Activated CD4-positive, alpha-beta T cell treated with anti-CD3 and anti-CD28 coated beads, Interleukin-2, amount 50 U/mL, for 4 hours (primary cell): ENCODE measurements around the gene ZC3H12D.

Experiments
- DNase-seq, 2 experiments: peaks; one replicate each; pipeline ENCODE4 v3.0.0-alpha.2; 2020

The ZC3H12D gene

GRCh38 chr6:149440735-149441671 is 43.8 kb downstream of the ZC3H12D start:
- DNase-seq, result no peak

DNA sequence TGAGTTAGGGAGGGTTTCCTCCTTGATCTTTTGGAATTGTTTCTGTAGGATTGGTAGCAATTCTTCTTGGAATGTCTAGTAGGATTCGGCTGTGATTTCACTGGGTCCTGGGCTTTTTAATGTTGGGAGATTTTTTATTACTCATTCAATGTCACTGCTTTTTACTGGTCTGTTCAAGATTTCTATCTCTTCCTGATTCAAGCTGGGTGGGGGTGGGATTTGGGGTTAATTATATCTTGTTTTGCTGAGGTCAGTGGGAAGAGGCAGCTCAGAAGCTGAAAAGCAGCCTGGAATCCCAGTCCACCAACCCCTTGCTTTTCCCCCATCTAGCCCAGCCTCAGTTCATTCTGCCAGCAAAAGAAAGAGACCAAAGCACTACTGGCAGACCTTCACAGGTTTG is 45.2 kb downstream of the ZC3H12D start:
- no peak for DNase-seq

DNA sequence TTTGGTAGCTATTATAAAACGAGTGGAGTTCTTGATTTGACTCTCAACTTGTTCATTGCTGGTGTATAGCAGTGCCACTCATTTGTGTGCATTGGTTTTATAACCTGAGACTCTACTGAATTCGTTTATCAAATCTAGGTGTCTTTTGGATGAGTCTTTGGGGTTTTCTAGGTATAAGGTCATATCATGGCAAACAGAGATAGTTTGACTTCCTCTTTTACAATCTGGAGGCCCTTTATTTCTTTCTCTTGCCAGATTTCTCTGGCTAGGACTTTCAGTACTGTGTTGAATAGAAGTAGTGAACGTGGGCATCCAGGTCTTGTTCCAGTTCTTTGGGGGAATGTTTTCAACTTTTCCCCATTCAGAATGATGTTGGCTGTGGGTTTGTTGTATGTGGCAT is 46.0 kb downstream of the ZC3H12D start:
- DNase-seq, result no peak

GRCh38 chr6:149437212-149437611 is 47.6 kb downstream of the ZC3H12D start:
- DNase-seq, result no peak

- no peak for DNase-seq
Measured at GRCh38 chr6:149436647-149437046, 48.2 kb downstream of the ZC3H12D start.

GRCh38 chr6:149435919-149436586 is 48.8 kb downstream of the ZC3H12D start:
- DNase-seq, result no peak

DNA sequence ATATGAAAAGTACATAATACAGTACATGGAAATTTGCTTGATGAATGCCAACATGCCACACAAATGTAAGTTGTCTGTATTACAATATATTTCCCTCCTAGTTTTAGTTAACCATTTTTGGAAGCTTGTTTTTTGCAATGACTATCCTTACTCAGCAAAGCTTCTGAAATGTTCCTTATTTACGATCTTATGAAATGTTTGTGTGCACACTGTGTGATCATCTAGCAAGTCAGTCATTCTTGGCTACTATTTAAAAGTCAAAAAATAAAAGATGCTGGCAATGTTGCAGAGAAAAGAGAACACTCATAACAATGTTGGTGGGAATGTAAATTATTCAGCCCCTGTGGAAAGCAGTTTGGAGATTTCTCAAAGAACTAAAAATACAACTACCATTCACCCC is 50.9 kb downstream of the ZC3H12D start:
- DNase-seq, result no peak

DNA sequence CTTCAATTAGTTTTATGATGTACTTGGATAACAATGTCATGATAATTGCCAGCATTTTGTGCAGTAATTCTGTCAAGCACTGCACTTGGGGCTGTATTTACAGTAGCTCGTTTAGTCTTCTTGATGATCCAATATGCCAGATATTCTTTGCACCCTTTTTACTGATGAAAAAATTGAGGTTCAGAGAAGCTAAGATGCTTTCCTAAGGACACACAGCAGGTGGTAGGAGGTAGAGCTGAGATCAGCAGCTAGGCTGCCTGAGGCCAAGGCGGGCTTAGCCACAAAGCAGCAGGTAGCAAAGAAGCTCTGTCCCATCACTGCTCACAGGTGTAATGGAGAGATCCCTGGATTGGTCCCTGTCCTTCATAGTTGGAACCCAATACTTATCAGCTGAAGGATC is 51.4 kb downstream of the ZC3H12D start:
- no peak for DNase-seq

DNA sequence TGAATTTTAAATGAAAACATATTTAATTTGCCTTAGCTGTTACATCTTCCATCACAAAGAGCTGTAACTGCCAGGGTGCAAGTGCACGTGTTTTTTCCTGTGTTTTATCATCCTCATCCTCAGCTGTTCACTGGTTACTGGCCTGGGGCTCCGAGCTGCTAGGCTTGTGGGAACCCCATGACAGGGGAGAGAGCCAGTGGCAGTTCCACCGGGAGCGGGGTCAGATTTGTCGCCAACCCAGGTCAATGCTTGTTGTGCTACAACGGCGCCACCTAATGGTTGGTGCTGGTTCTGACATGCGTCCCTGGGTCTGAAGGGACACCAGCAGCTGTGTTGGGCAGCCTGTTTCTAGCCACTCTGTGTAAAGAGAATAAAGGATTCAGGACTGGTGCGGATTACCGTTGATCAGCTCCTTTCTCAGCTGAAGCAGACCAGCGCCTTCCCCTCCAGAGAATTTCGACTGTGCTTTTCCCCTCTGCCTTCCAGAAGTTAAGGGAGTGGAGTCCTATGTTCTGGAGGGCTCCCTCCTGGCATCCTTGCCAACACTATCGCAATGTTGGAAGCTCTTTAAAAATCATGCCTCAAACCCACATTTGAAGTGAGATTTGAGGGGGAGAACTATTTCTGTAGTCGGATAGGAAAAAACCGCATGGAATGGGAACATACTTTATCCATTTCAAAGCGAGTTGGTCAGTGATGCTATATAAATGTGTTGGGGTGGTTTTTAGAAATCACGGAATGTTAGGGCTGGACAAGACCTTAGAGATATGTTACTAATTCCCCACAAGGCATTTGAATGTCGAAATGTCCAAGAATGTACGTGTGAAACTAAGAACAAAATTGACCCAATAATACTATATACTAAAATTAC is 52.7 kb downstream of the ZC3H12D start:
- DNase-seq, result peak; percentile 87 to 91

DNA sequence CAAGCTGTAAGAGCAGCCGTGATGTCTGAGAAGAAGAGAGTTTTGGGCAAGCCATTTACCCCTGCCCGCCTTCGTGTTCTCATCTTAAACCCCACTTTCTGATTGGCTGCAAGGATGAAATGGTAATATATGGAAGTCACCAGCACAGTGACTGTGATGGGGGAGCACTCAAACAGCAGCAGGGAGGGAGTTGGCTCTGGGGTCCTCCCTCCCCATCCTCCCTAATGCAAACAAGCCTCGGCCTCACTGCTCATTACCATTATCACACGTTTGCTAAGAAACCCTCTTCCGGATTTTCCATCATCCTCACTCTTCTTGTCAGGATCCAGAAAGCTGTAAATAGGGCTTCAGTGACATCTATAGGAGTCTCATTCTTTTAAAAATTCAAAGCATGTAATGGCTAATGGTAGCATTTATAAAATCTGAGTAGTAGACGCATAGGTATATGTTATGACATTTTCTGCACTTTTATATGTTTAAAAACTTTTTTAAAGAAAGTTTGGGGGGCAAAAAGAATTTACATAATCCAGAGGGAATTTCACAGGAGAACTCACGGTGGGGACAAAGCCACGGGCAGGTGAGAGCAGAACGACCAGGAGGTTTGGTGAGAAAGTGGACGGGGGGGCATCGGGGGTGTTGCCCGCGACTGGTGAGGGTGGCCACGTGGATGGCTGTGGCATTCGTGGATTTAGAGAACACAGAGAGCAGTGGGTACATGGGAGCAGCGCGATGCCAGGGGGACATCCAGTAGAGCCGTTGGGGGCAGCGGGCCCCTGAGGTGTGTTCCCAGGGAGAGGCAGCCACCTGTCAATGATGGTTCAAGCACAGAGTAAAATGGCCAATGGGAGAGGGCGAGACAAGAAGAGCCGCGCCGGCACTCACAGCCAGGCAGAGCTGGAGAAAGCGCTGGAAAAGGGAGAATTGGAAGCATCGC is 55.1 kb downstream of the ZC3H12D start:
- DNase-seq, result no peak

- DNase-seq, result no peak
Measured at GRCh38 chr6:149428606-149429005, 56.2 kb downstream of the ZC3H12D start.

GRCh38 chr6:149425754-149426153 is 59.1 kb downstream of the ZC3H12D start:
- DNase-seq, result no peak

DNA sequence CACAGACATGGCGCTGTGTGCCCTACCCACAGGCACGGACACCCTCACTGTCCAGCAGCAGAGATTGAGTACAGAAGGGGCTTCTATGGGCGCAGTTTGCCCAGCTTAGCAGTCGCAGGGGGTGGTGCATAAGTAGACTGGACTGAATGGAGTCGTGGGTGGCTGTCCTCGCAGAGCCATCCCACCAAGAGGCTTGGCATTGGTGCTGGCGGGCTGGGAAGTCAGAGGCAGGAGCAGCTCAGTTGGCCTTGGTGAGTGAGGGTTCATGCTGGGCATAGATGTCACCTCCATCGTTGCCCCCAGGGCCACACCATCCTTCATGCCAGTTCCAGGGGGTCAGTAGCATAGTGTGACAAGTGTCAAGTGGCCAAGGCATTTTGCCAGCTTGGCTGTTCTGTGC is 59.6 kb downstream of the ZC3H12D start:
- DNase-seq, result no peak

GRCh38 chr6:149423964-149424440 is 60.8 kb downstream of the ZC3H12D start:
- no peak for DNase-seq

- DNase-seq, result no peak
Measured at GRCh38 chr6:149422581-149422980, 62.2 kb downstream of the ZC3H12D start.

DNA sequence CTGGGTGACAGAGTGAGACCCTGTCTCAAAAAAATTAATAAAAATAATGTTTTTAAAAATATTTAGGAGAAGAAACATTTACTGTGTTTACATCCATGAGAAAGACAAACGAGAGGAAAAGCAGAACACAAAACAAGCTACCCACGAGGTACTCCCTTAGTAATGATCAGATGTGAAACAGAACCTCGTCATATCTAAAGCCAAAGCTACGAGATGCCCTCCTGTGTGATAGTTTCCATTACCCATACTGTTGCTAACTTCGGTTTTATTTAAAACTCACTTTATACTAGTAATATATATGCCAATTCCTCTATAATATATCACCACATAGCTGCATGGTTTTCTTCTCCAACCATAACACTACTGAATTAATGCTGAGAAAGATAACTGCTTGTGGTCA is 63.7 kb downstream of the ZC3H12D start:
- no peak for DNase-seq

- no peak for DNase-seq
Measured at GRCh38 chr6:149419696-149420404, 65.0 kb downstream of the ZC3H12D start.

DNA sequence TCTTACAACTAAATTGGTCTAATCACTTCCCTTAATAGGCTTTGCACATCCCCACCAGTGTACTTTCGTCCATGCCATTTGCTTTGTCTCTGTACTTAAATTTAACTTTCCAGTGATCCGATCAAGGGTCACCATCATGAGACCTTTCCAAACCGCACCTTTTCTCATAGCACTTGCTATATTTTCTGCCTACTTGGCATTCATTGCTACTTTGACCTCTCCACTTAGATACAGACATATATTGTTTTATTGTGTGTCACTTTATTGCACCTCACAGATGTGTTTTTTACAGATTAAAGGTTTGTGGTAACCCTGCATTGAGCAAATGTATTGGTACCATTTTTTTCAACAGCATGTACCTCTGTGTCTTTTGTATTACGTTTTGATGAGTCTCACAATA is 70.0 kb downstream of the ZC3H12D start:
- DNase-seq, result no peak

DNA sequence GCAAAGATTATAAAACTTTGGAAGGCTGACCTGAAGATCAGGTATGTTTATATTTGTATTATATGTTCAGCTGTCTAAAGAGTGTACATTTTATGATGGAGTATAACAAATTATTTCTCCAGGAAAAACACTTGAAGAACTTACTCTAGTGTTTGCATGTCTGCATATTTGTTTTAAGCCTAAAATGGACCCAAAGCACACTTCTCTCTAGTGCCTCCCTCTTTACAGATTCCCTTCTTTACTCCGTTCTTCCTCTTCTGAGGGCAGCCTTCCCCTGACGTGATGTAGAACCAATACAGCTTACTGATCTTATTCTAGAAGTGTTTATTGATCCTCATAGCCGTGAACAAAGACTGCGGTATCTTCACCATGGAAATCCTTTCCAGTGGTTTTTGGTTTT is 70.8 kb downstream of the ZC3H12D start:
- no peak for DNase-seq

- no peak for DNase-seq
Measured at GRCh38 chr6:149410557-149410956, 74.3 kb downstream of the ZC3H12D start.

DNA sequence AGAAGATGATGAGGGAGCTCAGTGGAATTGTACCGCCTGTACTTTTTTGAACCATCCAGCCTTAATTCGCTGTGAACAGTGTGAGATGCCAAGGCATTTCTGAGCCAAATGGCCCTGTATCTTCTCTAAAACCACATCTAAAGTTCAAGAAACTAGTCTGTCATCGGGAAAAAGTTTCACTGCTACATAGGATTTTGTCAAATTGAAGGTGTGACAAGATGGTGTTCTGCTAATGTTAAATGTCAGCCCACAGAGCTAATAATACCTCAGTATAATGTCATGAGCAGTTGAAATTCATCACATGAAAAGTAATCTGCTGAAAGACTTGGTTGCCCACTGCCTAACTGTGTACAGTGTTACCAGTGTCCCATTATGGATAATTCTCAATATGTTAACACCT is 75.2 kb downstream of the ZC3H12D start:
- DNase-seq, result no peak
